Activated CD4-positive, alpha-beta memory T cell treated with anti-CD3 and anti-CD28 coated beads, Interleukin-2, amount 10 ng/mL, durations not matched to agents 7 days and 5 days (primary cell): ENCODE data around the gene FAM236A. TPM values are rescaled to one million over a fixed set of nuclear protein-coding genes. Genes with fewer than 3 reads are reported as not detected.
"Not testable (repeated sequence)": the region's sequence is repeated elsewhere in the genome, so short reads cannot be mapped to it uniquely, and the experiment has no call there.

Experiments
- CTCF ChIA-PET: fragments of 350-600 bp; sonication (Branson Sonifier 250); formaldehyde crosslinking; loops from one replicate; lab custom pipeline; 2021; ENCODE audit warnings: antibody characterized with exemption, inconsistent platforms; lab: Charles Lee
- POLR2A ChIA-PET: fragments of 350-600 bp; sonication (Branson Sonifier 250); formaldehyde crosslinking; loops from one replicate; lab custom pipeline; 2021; ENCODE audit warnings: antibody characterized with exemption; lab: Charles Lee
- DNase-seq: peaks from one replicate; pipeline ENCODE4 v3.0.0-alpha.2; 2020
- H3K27ac Mint-ChIP-seq: one replicate; pipeline ENCODE4 v1.8.0; 2021; ENCODE audit warnings: mild to moderate bottlenecking, mixed read lengths
- H3K27me3 Mint-ChIP-seq: one replicate; pipeline ENCODE4 v1.8.0; 2021; ENCODE audit warnings: mixed read lengths
- H3K36me3 Mint-ChIP-seq: one replicate; pipeline ENCODE4 v1.8.0; 2021; ENCODE audit warnings: low read depth, mixed read lengths
- H3K4me1 Mint-ChIP-seq: one replicate; pipeline ENCODE4 v1.8.0; 2021; ENCODE audit warnings: mixed read lengths
- H3K4me3 Mint-ChIP-seq: one replicate; pipeline ENCODE4 v1.8.0; 2021; ENCODE audit warnings: mild to moderate bottlenecking, mixed read lengths
- H3K9me3 Mint-ChIP-seq: one replicate; pipeline ENCODE4 v1.8.0; 2021; ENCODE audit warnings: mixed read lengths
- total RNA-seq, 2 experiments: library from RNA; stranded (reverse); gene quantifications; one replicate each; pipeline ENCODE4 v1.2.3, GENCODE V29; 2021

FAM236A gene
- total RNA-seq: not detected

DNA sequence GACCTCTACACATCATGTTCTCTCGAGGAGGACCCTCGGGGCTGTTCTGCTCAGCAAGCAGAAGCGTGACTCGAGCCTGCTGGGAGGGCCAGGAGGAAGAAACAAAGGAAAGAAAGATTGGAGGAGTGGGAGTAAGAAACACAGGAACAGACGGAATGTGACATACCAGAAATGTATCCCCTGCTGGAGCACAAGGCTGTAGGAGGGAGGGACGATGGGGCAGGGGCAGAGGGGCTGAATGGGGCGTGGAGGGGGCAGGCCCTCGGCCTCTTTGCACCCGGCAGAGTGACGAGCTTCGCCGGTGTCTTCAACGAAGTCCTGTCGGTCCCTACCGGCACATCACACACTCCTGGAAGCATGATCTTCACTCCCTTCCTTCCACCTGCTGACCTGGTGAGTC is at the start of gene FAM236A:
FAM236A (plus strand) TSS at position 301 of the 400 bp plus-strand sequence; CDS start at position 358, 57 bp downstream.
- H3K27me3 Mint-ChIP-seq, H3K4me3 Mint-ChIP-seq, DNase-seq, CTCF ChIA-PET, POLR2A ChIA-PET, H3K4me1 Mint-ChIP-seq, H3K27ac Mint-ChIP-seq, H3K36me3 Mint-ChIP-seq, H3K9me3 Mint-ChIP-seq: not testable (repeated sequence)

DNA sequence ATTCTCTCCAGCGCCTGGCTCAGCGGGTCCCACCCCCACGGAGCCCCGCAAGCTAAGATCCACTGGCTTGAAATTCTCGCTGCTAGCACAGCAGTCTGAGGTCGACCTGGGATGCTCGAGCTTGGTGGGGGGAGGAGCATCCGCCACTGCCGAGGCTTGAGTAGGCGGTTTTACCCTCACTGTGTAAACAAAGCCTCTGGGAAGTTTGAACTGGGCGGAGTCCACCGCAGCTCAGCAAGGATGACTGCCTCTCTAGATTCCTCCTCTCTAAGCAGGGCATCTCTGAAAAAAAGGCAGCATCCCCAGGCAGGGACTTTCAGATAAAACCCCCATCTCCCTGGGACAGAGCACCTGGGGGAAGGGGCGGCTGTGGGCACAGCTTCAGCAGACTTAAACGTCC is 48.3 kb upstream of the FAM236A start:
- H3K4me3 Mint-ChIP-seq, POLR2A ChIA-PET, H3K27me3 Mint-ChIP-seq, H3K27ac Mint-ChIP-seq, H3K36me3 Mint-ChIP-seq, H3K9me3 Mint-ChIP-seq, DNase-seq, CTCF ChIA-PET, H3K4me1 Mint-ChIP-seq: not testable (repeated sequence)

DNA sequence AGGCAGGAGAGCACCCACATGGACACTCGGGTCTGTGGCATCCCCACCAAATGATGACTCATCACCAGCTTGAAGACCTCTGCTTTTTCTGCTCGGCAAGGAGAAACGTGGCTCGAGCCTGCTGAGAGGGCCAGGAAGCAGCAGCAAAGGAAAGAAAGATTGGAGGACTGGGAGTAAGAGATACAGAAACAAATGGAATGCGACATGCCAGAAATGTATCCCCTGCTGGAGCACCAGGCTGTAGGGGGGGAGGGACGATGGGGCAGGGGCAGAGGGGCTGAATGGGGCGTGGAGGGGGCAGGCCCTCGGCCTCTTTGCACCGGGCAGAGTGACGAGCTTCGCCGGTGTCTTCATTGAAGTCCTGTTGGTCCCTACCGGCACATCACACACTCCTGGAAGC is 25.7 kb upstream of the FAM236A start, which contains the start of gene FAM236C:
FAM236C (plus strand) TSS at position 301 of the 400 bp plus-strand sequence. CDS start 100 bp downstream, outside the sequence.
- H3K9me3 Mint-ChIP-seq, POLR2A ChIA-PET, H3K36me3 Mint-ChIP-seq, CTCF ChIA-PET, H3K4me1 Mint-ChIP-seq, DNase-seq, H3K27me3 Mint-ChIP-seq, H3K4me3 Mint-ChIP-seq, H3K27ac Mint-ChIP-seq: not testable (repeated sequence)

DNA sequence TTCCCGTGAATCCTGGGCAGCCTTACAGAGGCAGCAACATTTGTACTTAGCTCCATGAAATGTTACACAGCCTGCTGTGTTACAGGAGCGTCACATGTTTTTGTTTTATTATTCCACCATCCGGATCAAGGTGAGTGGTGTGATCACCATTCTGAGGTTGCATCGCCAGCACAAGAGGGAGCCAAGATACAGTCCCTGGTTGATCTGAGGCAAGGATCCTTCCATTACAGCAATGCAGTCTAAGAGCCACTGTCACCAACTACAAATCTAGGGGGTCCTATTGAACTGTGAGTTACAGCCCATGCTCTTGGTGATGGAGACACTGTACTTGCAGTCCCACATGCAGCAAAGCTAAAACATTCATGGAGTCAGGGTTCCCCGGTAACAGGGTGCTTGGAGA is 21.9 kb upstream of the FAM236A start:
- CTCF ChIA-PET, H3K27ac Mint-ChIP-seq, POLR2A ChIA-PET: not testable (repeated sequence)

DNA sequence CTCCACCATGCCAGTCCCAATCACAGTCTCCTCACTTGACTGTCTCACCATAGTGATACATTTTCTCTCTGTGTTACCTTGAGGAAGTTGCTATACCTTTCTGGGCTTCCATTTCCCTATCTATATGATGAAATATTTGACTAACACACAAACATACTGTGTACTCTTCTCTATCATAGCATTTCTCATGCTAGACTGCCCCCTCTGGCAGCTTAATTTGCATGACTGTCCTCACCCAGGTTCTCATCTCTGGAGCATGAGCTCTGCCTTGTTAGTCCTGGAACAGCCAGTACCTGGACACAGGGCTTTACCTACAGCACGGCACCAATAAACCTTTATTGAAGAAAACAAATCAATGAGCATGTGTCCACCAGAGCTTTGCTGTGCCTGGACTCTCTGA is 5.7 kb upstream of the FAM236A start:
- POLR2A ChIA-PET, H3K27me3 Mint-ChIP-seq, H3K9me3 Mint-ChIP-seq, H3K36me3 Mint-ChIP-seq, H3K27ac Mint-ChIP-seq, CTCF ChIA-PET, H3K4me1 Mint-ChIP-seq, DNase-seq, H3K4me3 Mint-ChIP-seq: not testable (repeated sequence)

More for the DNA sequence above, 21.9 kb upstream of the FAM236A start:
- H3K9me3 Mint-ChIP-seq, DNase-seq, H3K36me3 Mint-ChIP-seq, H3K27me3 Mint-ChIP-seq, H3K4me1 Mint-ChIP-seq, H3K4me3 Mint-ChIP-seq: not testable (repeated sequence)

DNA sequence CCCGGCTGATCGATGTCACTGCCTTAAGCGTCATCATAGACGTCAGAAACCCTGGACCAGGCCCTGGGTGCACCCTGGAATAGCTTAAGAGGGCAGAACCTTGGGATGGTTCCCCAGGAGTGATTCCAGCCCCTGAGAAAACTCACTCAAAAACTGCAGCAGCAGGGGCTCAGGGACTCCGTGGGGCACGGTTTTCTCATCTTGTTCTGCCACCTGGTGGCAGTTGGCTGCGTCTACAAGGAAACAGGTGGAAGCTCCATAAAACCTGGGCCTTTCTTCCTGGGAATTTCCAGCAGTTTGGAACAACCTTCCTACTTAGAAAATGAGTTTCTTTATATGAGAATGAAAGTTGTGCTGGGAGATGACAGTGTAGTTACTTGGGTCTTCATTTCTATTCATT is 1.6 kb upstream of the FAM236A start:
- H3K4me1 Mint-ChIP-seq, H3K36me3 Mint-ChIP-seq, H3K4me3 Mint-ChIP-seq, H3K27ac Mint-ChIP-seq, POLR2A ChIA-PET, H3K27me3 Mint-ChIP-seq, CTCF ChIA-PET, H3K9me3 Mint-ChIP-seq, DNase-seq: not testable (repeated sequence)

DNA sequence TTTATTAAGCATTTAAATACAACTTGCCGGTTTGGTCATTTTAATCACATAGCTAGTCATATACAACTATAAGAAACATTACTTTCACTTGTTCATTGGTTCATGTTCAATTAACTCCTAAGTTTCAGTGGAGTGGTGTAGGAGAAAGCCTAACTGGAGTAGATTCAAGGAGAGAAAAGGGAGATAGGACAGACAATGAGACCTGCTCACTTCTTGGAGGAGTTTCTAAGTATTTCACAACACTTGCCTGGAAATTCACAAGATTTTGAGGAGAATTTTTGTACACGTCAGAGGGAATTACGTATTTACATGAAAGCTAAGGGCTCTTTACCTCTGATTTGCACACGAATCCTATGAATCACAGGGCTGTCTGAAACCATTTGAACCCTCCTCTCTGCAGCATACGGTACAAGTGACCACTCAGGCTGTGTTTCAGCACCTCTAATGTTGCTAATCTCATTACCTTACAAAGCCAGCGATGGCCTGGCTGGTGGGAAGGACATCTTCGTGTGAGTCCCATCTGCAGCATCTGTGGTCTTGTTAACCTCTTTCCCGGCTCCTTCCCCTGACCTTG is 1.0 kb upstream of the FAM236A start:
- CTCF ChIA-PET, H3K4me3 Mint-ChIP-seq, POLR2A ChIA-PET, H3K36me3 Mint-ChIP-seq, H3K27me3 Mint-ChIP-seq, H3K4me1 Mint-ChIP-seq, H3K9me3 Mint-ChIP-seq, DNase-seq, H3K27ac Mint-ChIP-seq: not testable (repeated sequence)

DNA sequence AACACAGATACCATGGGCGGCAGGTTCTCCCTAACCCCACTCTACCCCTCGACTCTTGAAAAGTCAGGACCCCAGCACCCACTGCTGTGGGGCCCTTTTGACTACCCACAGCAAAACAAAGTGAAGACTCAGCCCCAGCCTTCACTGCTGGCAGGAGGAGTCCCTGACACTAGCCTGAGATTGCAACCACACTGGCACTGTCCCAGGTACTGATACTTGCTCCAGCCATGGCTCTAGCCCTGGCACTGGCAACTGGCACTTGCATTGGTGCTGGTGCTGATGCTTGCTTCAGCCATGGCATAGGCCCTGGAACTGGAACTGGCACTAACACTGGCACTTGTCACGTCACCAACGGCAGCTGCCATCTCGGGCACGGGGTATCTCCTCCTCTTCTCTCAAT is 4.3 kb downstream of the FAM236A start:
- H3K27me3 Mint-ChIP-seq, H3K4me3 Mint-ChIP-seq, H3K4me1 Mint-ChIP-seq, H3K27ac Mint-ChIP-seq, POLR2A ChIA-PET, DNase-seq, H3K9me3 Mint-ChIP-seq, H3K36me3 Mint-ChIP-seq, CTCF ChIA-PET: not testable (repeated sequence)

DNA sequence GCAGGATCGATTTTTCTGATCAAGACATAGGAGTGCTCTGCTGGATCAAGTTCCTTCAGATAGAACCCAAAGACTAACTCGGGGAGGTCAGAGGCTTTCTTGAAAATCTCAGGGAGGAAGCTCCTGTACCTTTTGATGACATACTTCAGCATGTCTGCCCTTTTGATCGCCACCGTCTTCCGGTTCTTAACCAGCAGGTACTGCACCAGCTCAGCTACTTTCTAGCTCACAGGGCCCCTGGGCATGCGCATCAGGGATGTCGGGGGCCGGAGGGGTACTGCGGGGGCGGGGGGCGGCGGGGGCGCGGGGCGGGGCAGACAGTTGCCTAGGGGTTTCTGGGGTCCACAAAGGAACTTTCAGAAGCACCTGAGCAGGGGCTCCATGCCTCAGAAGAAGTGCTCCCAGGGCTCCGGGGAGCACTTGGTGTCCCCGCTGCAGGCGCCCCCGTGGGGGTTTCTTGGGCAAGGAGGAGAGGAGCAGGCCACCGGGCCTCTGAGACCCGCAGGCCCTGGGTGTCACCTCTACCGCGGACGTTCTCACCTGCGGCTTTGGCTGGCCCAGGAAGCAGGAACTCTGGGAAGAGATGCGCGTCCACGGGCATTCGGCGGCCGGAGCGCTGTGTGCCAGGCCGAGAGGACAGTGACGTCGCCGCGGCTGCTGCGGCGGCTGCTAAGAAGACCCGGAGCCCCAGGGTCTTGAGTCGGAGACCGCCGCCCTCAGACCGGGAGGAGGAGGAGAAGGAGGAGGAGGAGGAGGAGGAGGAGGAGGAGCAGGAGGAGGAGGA is 5.2 kb downstream of the FAM236A start:
- H3K4me1 Mint-ChIP-seq, H3K27me3 Mint-ChIP-seq, H3K9me3 Mint-ChIP-seq, POLR2A ChIA-PET, DNase-seq, H3K36me3 Mint-ChIP-seq, CTCF ChIA-PET, H3K4me3 Mint-ChIP-seq, H3K27ac Mint-ChIP-seq: not testable (repeated sequence)

DNA sequence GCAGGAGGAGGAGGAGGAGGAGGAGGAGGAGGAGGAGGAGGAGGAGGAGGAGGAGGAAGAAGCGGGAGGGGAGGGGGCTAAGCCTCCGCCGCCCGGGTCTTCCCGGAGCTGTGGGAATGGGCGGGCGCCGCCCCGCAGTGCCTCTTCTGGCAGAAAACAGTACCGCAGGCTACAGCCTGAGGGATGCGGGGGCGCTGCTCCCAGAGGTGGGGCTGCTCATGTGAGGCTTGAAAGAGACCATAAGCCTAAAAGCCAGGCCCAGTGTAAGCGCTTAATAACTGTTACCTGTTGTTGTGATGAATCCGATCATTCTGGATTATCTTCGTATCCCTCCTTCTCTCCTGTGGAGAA is 5.8 kb downstream of the FAM236A start, which contains the start of gene DMRTC1:
DMRTC1 (minus strand) TSS at position 19 of the 351 bp plus-strand sequence. CDS start 68,143 bp downstream, outside the sequence.
- H3K4me3 Mint-ChIP-seq, H3K27me3 Mint-ChIP-seq, CTCF ChIA-PET, H3K36me3 Mint-ChIP-seq, H3K27ac Mint-ChIP-seq, H3K9me3 Mint-ChIP-seq, POLR2A ChIA-PET, DNase-seq, H3K4me1 Mint-ChIP-seq: not testable (repeated sequence)

DNA sequence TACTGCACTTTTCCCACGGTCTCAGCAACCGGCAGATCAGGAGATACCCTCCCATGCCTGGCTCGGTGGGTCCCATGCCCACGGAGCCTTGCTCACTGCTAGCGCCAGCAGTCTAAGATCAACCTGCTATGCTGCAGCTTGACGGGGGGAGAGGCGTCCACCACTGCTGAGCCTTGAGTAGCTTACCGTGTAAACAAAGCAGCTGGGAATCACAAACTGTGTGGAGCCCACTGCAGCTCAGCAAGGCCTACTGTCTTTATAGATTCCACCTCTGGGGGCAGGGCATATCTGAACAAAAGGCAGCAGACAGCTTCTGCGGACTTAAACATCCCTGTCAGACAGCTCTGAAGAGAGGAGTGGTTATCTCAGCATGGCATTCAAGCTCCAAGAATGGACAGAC is 22.0 kb downstream of the FAM236A start:
- CTCF ChIA-PET, POLR2A ChIA-PET, H3K4me1 Mint-ChIP-seq: not testable (repeated sequence)

DNA sequence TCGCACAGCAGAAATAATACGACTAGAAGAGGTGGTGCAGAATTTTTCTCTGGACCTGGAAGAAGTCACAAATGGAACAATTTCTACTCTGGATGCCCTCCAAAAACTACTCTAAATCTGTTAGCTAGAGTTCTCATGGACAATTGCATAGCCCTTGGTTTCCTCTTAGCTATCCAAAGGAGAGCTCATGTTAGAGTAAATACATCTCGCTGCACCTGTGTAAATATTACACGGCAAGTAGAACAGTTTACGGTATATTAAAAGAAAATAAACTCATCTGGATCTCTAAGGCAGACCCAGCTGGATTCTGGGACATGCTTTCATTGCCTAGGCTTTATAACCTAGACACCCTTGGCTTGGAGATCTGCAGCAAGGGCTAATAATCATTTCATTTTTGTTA is 33.9 kb downstream of the FAM236A start:
- CTCF ChIA-PET, H3K4me1 Mint-ChIP-seq, H3K27ac Mint-ChIP-seq, H3K4me3 Mint-ChIP-seq, H3K9me3 Mint-ChIP-seq, POLR2A ChIA-PET, H3K36me3 Mint-ChIP-seq, DNase-seq, H3K27me3 Mint-ChIP-seq: not testable (repeated sequence)

More for the DNA sequence above, 22.0 kb downstream of the FAM236A start:
- H3K36me3 Mint-ChIP-seq, DNase-seq, H3K27me3 Mint-ChIP-seq, H3K9me3 Mint-ChIP-seq, H3K27ac Mint-ChIP-seq, H3K4me3 Mint-ChIP-seq: not testable (repeated sequence)

DNA sequence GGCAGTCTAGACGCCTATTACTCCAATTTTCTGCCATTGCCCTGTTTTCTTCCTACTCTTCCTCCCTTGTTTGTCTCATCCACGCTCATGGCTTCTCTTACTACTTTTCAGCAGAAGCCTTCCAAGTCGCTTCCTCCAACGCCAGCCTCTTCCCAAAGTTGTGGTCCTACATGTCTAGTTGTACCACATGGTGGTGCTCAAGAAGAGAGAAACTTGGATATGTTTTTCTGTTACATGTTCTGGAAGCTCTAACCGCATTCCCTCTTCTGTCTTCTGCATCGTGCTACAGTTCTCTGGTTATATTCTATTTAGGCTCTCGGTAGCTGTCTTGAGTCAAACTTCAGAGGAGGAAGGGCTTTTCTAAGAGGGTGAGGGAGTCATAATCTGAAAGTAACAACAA is 36.9 kb downstream of the FAM236A start:
- H3K4me3 Mint-ChIP-seq: not testable (repeated sequence)

More for the DNA sequence above, 36.9 kb downstream of the FAM236A start:
- H3K4me1 Mint-ChIP-seq, POLR2A ChIA-PET, H3K27me3 Mint-ChIP-seq, H3K27ac Mint-ChIP-seq, CTCF ChIA-PET, H3K36me3 Mint-ChIP-seq, H3K9me3 Mint-ChIP-seq, DNase-seq: not testable (repeated sequence)
